HG03095 (cell line): Measurements from ENCODE around the gene TRIM67.
"Not testable (repeated sequence)": the region's sequence is repeated elsewhere in the genome, so short reads cannot be mapped to it uniquely, and the experiment has no call there.

Experiments
- ATAC-seq: cut with Tn5 transposase; IDR thresholded peaks from one replicate; pipeline ENCODE4 v1.9.1; 2021; ENCODE audit warnings: moderate library complexity; ENCODE audit not compliant: unreplicated experiment

Gene TRIM67

GRCh38 chr1:231161667-231162296 is at the start of gene TRIM67:
TSS of gene TRIM67 (plus strand) at chr1:231162058. CDS start at chr1:231162970, 912 bp downstream.
- no peak for ATAC-seq

GRCh38 chr1:231116738-231117137 is 45.1 kb upstream of the TRIM67 start:
- no peak for ATAC-seq

DNA sequence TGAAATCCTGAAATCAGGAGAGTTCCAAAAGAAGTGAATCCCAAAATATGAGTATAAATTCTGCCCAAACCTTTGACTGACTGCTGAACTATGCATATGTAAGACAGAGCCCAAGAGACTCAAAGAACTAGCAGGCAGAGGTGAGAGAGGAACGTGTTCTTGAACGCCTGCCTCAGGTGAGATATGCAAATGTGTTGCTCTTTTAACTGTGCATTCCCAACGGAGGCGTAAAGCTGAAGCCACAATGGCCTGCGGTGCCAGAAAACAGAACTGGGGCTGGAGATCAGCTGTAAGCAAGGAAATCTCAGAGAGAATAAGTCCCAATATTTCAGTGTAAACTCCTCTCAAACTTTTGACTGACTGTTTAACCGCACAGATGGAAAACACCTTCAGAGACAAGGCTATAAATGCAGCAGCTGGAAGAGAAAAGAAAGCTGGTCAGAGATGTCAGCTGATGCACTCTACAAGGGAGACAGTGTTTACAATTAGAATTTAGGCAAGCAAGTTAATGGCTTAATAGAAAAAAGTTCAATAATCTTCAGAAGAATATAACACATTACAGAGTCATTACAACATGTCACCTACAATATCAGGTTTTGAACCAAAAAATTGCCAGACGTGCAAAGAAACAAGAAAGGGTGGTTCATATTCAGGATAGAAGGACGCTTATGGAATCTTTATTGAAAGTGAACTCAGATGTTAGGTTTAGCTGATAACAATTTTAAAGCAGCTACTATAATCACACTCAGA is 43.0 kb upstream of the TRIM67 start:
- no peak for ATAC-seq

GRCh38 chr1:231121533-231121932 is 40.3 kb upstream of the TRIM67 start:
- ATAC-seq, result no peak

DNA sequence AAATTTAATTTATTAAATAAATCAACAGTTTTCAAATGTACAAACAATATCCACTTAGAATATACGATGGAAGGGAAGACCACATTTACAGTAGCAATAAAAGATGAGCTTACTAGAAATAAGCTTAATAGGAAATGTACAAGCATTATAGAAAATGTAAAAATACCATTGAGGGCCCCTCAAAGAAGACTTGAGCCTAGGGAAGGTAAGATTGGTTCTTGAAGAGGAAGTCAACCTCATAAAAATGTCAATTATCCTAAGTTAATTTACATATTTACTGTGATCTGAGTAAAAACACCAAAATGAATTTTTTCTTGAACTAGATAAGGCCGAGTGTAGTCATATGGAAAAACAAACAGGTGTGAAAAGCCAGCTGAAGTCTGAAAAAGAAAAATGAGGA is 39.7 kb upstream of the TRIM67 start:
- ATAC-seq, result no peak

GRCh38 chr1:231124746-231125145 is 37.1 kb upstream of the TRIM67 start:
- no peak for ATAC-seq

- ATAC-seq, result no peak
Observed at GRCh38 chr1:231125972-231126580, 35.8 kb upstream of the TRIM67 start.

GRCh38 chr1:231127106-231127505 is 34.8 kb upstream of the TRIM67 start:
- not testable (repeated sequence) for ATAC-seq

DNA sequence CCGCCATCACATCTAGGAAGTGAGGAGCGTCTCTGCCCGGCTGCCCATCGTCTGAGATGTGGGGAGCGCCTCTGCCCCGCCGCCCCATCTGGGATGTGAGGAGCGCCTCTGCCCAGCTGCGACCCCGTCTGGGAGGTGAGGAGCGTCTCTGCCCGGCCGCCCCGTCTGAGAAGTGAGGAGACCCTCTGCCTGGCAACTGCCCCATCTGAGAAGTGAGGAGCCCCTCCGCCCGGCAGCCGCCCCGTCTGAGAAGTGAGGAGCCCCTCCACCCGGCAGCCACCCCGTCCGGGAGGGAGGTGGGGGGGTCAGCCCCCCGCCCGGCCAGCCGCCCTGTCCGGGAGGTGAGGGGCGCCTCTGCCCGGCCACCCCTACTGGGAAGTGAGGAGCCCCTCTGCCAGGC is 33.4 kb upstream of the TRIM67 start:
- ATAC-seq, result not testable (repeated sequence)

DNA sequence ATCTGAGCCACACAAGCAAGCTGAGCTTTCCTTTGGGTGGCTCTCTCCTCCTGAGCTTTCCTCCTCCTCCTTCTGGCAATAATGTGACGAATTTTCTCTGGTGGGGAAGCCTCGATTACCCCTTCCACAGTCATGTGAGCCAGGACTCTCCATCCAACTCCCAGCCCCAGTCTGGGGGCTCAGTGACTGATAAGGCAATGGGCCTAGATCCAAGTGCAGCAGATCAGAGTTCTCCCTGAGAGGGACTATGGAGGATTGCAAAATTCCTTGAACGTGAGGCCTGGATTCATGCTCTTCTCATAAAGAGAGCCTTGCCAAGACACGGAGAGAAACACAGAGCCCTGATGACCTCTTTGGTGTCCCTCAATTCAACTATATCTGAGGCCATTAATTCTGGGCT is 31.3 kb upstream of the TRIM67 start:
- no peak for ATAC-seq

- ATAC-seq, result not testable (repeated sequence)
Observed at GRCh38 chr1:231132591-231132990, 29.3 kb upstream of the TRIM67 start.

DNA sequence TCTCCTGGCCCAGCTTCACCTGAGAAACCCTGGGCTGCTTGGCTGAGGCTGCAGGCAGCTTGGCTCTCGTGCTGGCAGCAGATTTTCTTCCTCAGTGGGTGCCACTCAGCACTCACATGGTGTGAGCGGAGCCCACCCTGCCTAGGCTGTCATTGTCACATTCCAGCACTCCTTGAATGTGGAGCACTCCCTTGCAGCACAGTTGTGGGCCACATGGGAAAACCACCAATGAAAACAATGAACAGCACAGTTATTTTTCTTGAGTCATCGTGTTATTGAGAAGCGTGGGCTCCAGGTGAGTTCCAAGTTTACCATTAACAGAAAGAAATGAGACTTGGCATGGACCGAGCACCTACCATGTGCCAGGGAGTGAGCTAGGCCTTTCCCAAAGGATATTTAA is 27.2 kb upstream of the TRIM67 start:
- no peak for ATAC-seq

GRCh38 chr1:231138236-231138635 is 23.6 kb upstream of the TRIM67 start:
- ATAC-seq, result no peak

- ATAC-seq, result no peak
Observed at GRCh38 chr1:231139125-231139649, 22.7 kb upstream of the TRIM67 start.

- ATAC-seq, result no peak
Observed at GRCh38 chr1:231139659-231140654, 21.9 kb upstream of the TRIM67 start.

- no peak for ATAC-seq
Observed at GRCh38 chr1:231144416-231145193, 17.3 kb upstream of the TRIM67 start.

- no peak for ATAC-seq
Observed at GRCh38 chr1:231147896-231148295, 14.0 kb upstream of the TRIM67 start.

GRCh38 chr1:231151811-231152210 is 10.0 kb upstream of the TRIM67 start:
- ATAC-seq, result no peak

DNA sequence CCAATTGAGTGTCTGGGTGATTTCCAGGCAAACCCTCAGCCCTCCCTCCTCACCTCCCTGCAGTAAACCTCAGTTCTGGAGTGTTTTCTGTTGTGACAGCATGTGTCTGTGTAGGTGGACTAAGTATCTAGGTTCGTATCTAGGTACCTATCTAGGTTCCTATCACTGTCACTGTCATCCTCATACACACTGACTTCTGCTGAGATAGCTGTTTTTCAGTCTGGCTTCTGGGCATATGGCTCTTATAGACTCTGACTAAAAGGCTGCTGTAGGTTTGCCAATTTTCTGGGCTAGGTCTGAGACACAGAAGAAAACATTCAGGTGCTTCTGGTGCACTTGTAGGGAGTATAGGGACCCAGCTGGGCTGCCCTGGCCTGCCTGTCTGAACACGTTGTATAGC is 8.1 kb upstream of the TRIM67 start:
- ATAC-seq, result no peak

GRCh38 chr1:231155808-231156207 is 6.0 kb upstream of the TRIM67 start:
- no peak for ATAC-seq
